ENCODE data around the gene PCSK5. TPM values are rescaled to one million over a fixed set of nuclear protein-coding genes. Genes with fewer than 3 reads are reported as not detected.

The PCSK5 gene
- total RNA-seq, 2 donors from 2014 or later, result 2.5 to 3.5 TPM

DNA sequence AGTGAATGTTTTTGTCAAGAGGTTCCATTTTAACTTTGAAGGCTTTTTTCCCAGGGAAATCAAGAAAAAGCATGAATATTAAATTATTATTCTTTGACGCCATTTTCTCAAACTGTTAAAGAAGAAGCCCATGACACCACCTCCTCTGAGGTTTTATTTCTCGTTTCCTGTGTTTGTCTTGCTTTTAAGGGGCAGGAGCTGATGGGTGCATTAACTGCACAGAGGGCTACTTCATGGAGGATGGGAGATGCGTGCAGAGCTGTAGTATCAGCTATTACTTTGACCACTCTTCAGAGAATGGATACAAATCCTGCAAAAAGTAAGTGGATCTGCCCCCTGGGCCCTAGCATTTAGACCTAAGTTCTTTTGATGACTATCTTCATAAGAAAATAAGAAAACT is 298.4 kb downstream of the PCSK5 start:
- no peak overlapping the region for H3K4me3 ChIP-seq (ENCODE audit: low read length)
- WGBS, 2 experiments (ENCODE audit: insufficient coverage in 1 of 2, insufficient read length in 1 of 2), result 95% methylated on average over 3 of the region's 3 CpGs; no CpG with 5 or more reads in 1 of the 2 experiments
- no peak overlapping the region for H3K9ac ChIP-seq (ENCODE audit: extremely low read depth, low read length, poor library complexity, severe bottlenecking)
- DNase-seq, result no peak
- H3K4me1 Mint-ChIP-seq, result peaks cover 6% of the 10 kb centered on the region
- no peaks in the 10 kb centered on the region for H3K27me3 Mint-ChIP-seq (ENCODE audit: insufficient read depth)
- no peak for TF ChIP-seq CTCF (conservative IDR thresholded peaks at IDR 0.05)
- H3K27ac Mint-ChIP-seq, result no peak overlapping the region
- no peaks in the 10 kb centered on the region for H3K9me3 ChIP-seq (ENCODE audit: control insufficient read depth, low read length)
- H3K4me1 ChIP-seq (ENCODE audit: control insufficient read depth, insufficient read depth, low read length), result peaks cover 7% of the 10 kb centered on the region
- H3K27ac ChIP-seq (ENCODE audit: low read depth, low read length), result no peak overlapping the region
- no peaks in the 10 kb centered on the region for H3K27me3 ChIP-seq (ENCODE audit: control insufficient read depth, insufficient read depth, low read length, poor library complexity, severe bottlenecking)
- H3K36me3 Mint-ChIP-seq (ENCODE audit: low read depth), result no peaks in the 10 kb centered on the region
- no peaks in the 10 kb centered on the region for H3K9me3 Mint-ChIP-seq
- H3K36me3 ChIP-seq (ENCODE audit: control insufficient read depth, insufficient read depth, low read length), result no peaks in the 10 kb centered on the region
- no peak overlapping the region for H3K4me3 Mint-ChIP-seq

- Mint-ChIP-seq H3K4me1 (no peaks in the 10 kb centered on the region), H3K36me3 (ENCODE audit: low read depth) (no peaks in the 10 kb centered on the region), H3K4me3 (no peak overlapping the region), H3K27ac (no peak overlapping the region), H3K27me3 (ENCODE audit: insufficient read depth) (no peaks in the 10 kb centered on the region), H3K9me3 (no peaks in the 10 kb centered on the region)
- H3K4me3 ChIP-seq (ENCODE audit: low read length), result no peak overlapping the region
- DNase-seq, result no peak
- no peaks in the 10 kb centered on the region for H3K27me3 ChIP-seq (ENCODE audit: control insufficient read depth, insufficient read depth, low read length, poor library complexity, severe bottlenecking)
- WGBS, 2 experiments (ENCODE audit: insufficient coverage in 1 of 2, insufficient read length in 1 of 2), result 93% methylated on average over 5 of the region's 5 CpGs; no CpG with 5 or more reads in 1 of the 2 experiments
- no peak for TF ChIP-seq CTCF (conservative IDR thresholded peaks at IDR 0.05)
- H3K4me1 ChIP-seq (ENCODE audit: control insufficient read depth, insufficient read depth, low read length), result no peaks in the 10 kb centered on the region
- no peaks in the 10 kb centered on the region for H3K9me3 ChIP-seq (ENCODE audit: control insufficient read depth, low read length)
- H3K27ac ChIP-seq (ENCODE audit: low read depth, low read length), result no peak overlapping the region
- H3K36me3 ChIP-seq (ENCODE audit: control insufficient read depth, insufficient read depth, low read length), result no peaks in the 10 kb centered on the region
- H3K9ac ChIP-seq (ENCODE audit: extremely low read depth, low read length, poor library complexity, severe bottlenecking), result no peak overlapping the region
Observed at GRCh38 chr9:76191493-76191892, 301.0 kb downstream of the PCSK5 start.

- no peak for TF ChIP-seq CTCF (conservative IDR thresholded peaks at IDR 0.05)
- H3K4me3 ChIP-seq (ENCODE audit: low read length), result no peak overlapping the region
- Mint-ChIP-seq H3K4me1 (no peaks in the 10 kb centered on the region), H3K4me3 (no peak overlapping the region), H3K36me3 (ENCODE audit: low read depth) (no peaks in the 10 kb centered on the region), H3K9me3 (no peaks in the 10 kb centered on the region), H3K27me3 (ENCODE audit: insufficient read depth) (no peaks in the 10 kb centered on the region), H3K27ac (no peak overlapping the region)
- WGBS, 2 experiments (ENCODE audit: insufficient coverage in 1 of 2, insufficient read length in 1 of 2), result 75 to 97% methylated on average over 1 to 3 of the region's 3 CpGs
- no peak overlapping the region for H3K27ac ChIP-seq (ENCODE audit: low read depth, low read length)
- no peak for DNase-seq
- H3K27me3 ChIP-seq (ENCODE audit: control insufficient read depth, insufficient read depth, low read length, poor library complexity, severe bottlenecking), result no peaks in the 10 kb centered on the region
- H3K9me3 ChIP-seq (ENCODE audit: control insufficient read depth, low read length), result no peaks in the 10 kb centered on the region
- no peak overlapping the region for H3K9ac ChIP-seq (ENCODE audit: extremely low read depth, low read length, poor library complexity, severe bottlenecking)
- no peaks in the 10 kb centered on the region for H3K4me1 ChIP-seq (ENCODE audit: control insufficient read depth, insufficient read depth, low read length)
- no peaks in the 10 kb centered on the region for H3K36me3 ChIP-seq (ENCODE audit: control insufficient read depth, insufficient read depth, low read length)
Observed at GRCh38 chr9:76192013-76192412, 301.5 kb downstream of the PCSK5 start.

Data from endodermal cell (in vitro differentiated cells).